PC-3 (cell line): ENCODE measurements around the gene VGLL3. TPM values are rescaled to one million over a fixed set of nuclear protein-coding genes. Genes with fewer than 3 reads are reported as not detected.

Source experiments
- ATAC-seq: fragments of 200-7000 bp; cut with Tn5 transposase; 2 replicates; pipeline ENCODE4 v1.9.1; 2020; ENCODE audit warnings: mild to moderate bottlenecking, moderate library complexity
- BruUV-seq: library from RNA; stranded (reverse); fragments of 400-500 nt; replicated peaks from 2 replicates; lab custom pipeline; 2021; lab: Mats Ljungman, UMichigan
- CTCF ChIA-PET: fragments of 300-600 bp; sonication (Branson Sonifier 250); formaldehyde crosslinking; loops from one replicate; lab custom pipeline; 2022; ENCODE audit warnings: antibody characterized with exemption; lab: Charles Lee
- POLR2A ChIA-PET: fragments of 300-600 bp; sonication (Branson Sonifier 250); formaldehyde crosslinking; loops from one replicate; lab custom pipeline; 2022; ENCODE audit warnings: antibody characterized with exemption; ENCODE audit not compliant: unreplicated experiment; lab: Charles Lee
- DNase-seq: peaks from one replicate; pipeline ENCODE4 v3.0.0-alpha.2; 2015
- H2AFZ ChIP-seq: fragments of 300-600 bp; sonication (generic); 2 replicates; pipeline ENCODE4 v1.6.0; 2016; ENCODE audit warnings: antibody characterized with exemption, low read length
- H3F3A ChIP-seq: fragments of 300-600 bp; sonication (generic); one replicate; pipeline ENCODE4 v1.6.0; 2017; ENCODE audit warnings: antibody characterized with exemption, low read length, control low read depth, mild to moderate bottlenecking; ENCODE audit not compliant: unreplicated experiment
- H3K27ac ChIP-seq: fragments of 300-600 bp; sonication (generic); 2 replicates; pipeline ENCODE4 v1.5.1; 2016; ENCODE audit warnings: mild to moderate bottlenecking, low read length
- H3K27me3 ChIP-seq: fragments of 300-600 bp; sonication (generic); 2 replicates; pipeline ENCODE4 v1.6.1; 2016; ENCODE audit warnings: low read length, mixed read lengths
- H3K36me3 ChIP-seq: fragments of 300-600 bp; sonication (generic); 2 replicates; pipeline ENCODE4 v1.6.1; 2016; ENCODE audit warnings: low read depth, mixed run types, low read length, mixed read lengths
- H3K4me1 ChIP-seq: fragments of 300-600 bp; sonication (generic); 2 replicates; pipeline ENCODE4 v1.5.1; 2016; ENCODE audit warnings: low read length; ENCODE audit not compliant: insufficient read depth
- H3K4me2 ChIP-seq: fragments of 300-600 bp; sonication (generic); 2 replicates; pipeline ENCODE4 v1.6.0; 2016; ENCODE audit warnings: low read length
- H3K4me3 ChIP-seq: fragments of 300-600 bp; sonication (generic); 2 replicates; pipeline ENCODE4 v1.5.1; 2016; ENCODE audit warnings: mild to moderate bottlenecking, low read length, mixed read lengths
- H3K79me2 ChIP-seq: fragments of 300-600 bp; sonication (generic); 2 replicates; pipeline ENCODE4 v1.6.1; 2017; ENCODE audit warnings: low read length, mixed read lengths
- H3K9ac ChIP-seq: fragments of 300-600 bp; sonication (generic); 2 replicates; pipeline ENCODE4 v1.6.0; 2016; ENCODE audit warnings: mild to moderate bottlenecking, low read length
- H3K9me2 ChIP-seq: fragments of 300-600 bp; sonication (generic); replicated peaks from 2 replicates; pipeline ENCODE4 v1.6.1; 2016; ENCODE audit warnings: mixed run types, low read length, mixed read lengths
- H3K9me3 ChIP-seq: fragments of 300-600 bp; sonication (generic); 2 replicates; pipeline ENCODE4 v1.6.1; 2016; ENCODE audit warnings: low read length, mixed read lengths
- H4K20me1 ChIP-seq: fragments of 300-600 bp; sonication (generic); 2 replicates; pipeline ENCODE4 v1.6.1; 2016; ENCODE audit warnings: low read length, mixed read lengths
- EZH2 ChIP-seq: fragments of 300-600 bp; sonication (generic); IDR thresholded peaks from one replicate; pipeline ENCODE4 v1.6.1; 2017; ENCODE audit warnings: antibody characterized with exemption, mild to moderate bottlenecking, low read length; ENCODE audit not compliant: unreplicated experiment
- EZH2phosphoT487 ChIP-seq: fragments of 300-600 bp; sonication (generic); IDR thresholded peaks from 2 replicates; pipeline ENCODE4 v1.6.1; 2018; ENCODE audit warnings: mild to moderate bottlenecking, antibody characterized with exemption, low read length, borderline replicate concordance
- intact Hi-C: fragments of 100-400 bp; cut with micrococcal nuclease; formaldehyde crosslinking; loops from 2 replicates; pipeline ENCODE4 v1.9.0; 2023
- total RNA-seq: library from RNA; depleted of rRNA; stranded (reverse); fragments of >200 nt; gene quantifications from 2 replicates; pipeline ENCODE4 v1.2.3, GENCODE V29; 2014
- TF ChIP-seq, protein P1 (sequence below): fragments of 300-600 bp; sonication (generic); conservative IDR thresholded peaks from 2 replicates; pipeline ENCODE4 v1.5.1; 2017; ENCODE audit warnings: antibody characterized with exemption, low read depth, mild to moderate bottlenecking, low read length

VGLL3 gene
- total RNA-seq, 1 experiment from 2014 or later, result 1.3 TPM

GRCh38 chr3:87002346-87002745 lies 11.4 kb upstream of the VGLL3 start:
- H3K9ac ChIP-seq, result no peak overlapping the region
- no peaks in the 10 kb centered on the region for H3K36me3 ChIP-seq
- no peaks in the 10 kb centered on the region for H4K20me1 ChIP-seq
- no peaks in the 10 kb centered on the region for H3F3A ChIP-seq
- H3K9me2 ChIP-seq, result no peaks in the 10 kb centered on the region
- CTCF ChIA-PET, result no interaction called here
- H2AFZ ChIP-seq, result no peak overlapping the region
- no peak for DNase-seq
- no peaks in the 10 kb centered on the region for H3K4me1 ChIP-seq
- H3K27me3 ChIP-seq, result no peaks in the 10 kb centered on the region
- H3K27ac ChIP-seq, result no peak overlapping the region
- intact Hi-C loops, result loop anchor here (5.0 kb wide), 1 partner anchor 490 kb away; no protein-coding TSS in a partner anchor
- TF ChIP-seq, protein P1, sequence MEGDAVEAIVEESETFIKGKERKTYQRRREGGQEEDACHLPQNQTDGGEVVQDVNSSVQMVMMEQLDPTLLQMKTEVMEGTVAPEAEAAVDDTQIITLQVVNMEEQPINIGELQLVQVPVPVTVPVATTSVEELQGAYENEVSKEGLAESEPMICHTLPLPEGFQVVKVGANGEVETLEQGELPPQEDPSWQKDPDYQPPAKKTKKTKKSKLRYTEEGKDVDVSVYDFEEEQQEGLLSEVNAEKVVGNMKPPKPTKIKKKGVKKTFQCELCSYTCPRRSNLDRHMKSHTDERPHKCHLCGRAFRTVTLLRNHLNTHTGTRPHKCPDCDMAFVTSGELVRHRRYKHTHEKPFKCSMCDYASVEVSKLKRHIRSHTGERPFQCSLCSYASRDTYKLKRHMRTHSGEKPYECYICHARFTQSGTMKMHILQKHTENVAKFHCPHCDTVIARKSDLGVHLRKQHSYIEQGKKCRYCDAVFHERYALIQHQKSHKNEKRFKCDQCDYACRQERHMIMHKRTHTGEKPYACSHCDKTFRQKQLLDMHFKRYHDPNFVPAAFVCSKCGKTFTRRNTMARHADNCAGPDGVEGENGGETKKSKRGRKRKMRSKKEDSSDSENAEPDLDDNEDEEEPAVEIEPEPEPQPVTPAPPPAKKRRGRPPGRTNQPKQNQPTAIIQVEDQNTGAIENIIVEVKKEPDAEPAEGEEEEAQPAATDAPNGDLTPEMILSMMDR, result no peak
- no peak for TF ChIP-seq EZH2phosphoT487
- no peak for TF ChIP-seq EZH2
- H3K4me3 ChIP-seq, result no peak overlapping the region
- no peak overlapping the region for H3K4me2 ChIP-seq
- H3K9me3 ChIP-seq, result no peaks in the 10 kb centered on the region
- BruUV-seq, result no TSS peak
- POLR2A ChIA-PET, result no interaction called here
- no peak for ATAC-seq
- H3K79me2 ChIP-seq, result no peaks in the 10 kb centered on the region

- Histone ChIP-seq H3F3A (no peaks in the 10 kb centered on the region), H3K79me2 (no peaks in the 10 kb centered on the region), H3K4me2 (no peak overlapping the region), H3K9ac (no peak overlapping the region), H3K36me3 (no peaks in the 10 kb centered on the region), H2AFZ (no peak overlapping the region), H3K27ac (no peak overlapping the region), H3K27me3 (no peaks in the 10 kb centered on the region), H3K9me2 (no peaks in the 10 kb centered on the region), H4K20me1 (no peaks in the 10 kb centered on the region), H3K4me1 (no peaks in the 10 kb centered on the region), H3K9me3 (no peaks in the 10 kb centered on the region), H3K4me3 (no peak overlapping the region)
- no TSS peak for BruUV-seq
- intact Hi-C loops, result loop anchor here (5.0 kb wide), 1 partner anchor 491 kb away; no protein-coding TSS in a partner anchor
- no peak for TF ChIP-seq EZH2phosphoT487
- no peak for TF ChIP-seq EZH2
- TF ChIP-seq, protein P1, result no peak
- ATAC-seq (no peak), DNase-seq (no peak)
- ChIA-PET POLR2A (no interaction called here), CTCF (no interaction called here)
Observed at GRCh38 chr3:87001473-87002098, 10.6 kb upstream of the VGLL3 start.

DNA sequence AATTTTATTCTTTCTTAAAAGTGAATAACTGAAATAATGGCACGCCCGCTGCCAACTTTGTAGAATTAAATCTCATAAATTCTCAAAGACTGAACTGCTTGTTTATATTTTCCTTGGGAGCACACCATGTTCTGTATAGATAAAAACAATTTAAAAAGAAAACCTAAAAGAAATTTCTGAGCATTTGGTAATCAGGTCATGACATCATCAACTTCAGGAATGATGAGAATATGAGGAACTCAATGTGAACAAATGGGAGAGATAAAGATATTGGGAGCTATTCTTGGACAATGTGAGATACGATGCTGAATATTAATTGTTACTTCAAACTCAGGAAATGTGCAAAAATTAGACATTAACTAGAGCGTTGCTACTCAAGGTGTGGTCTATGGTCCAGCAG lies 10.0 kb upstream of the VGLL3 start:
- Histone ChIP-seq H3K27ac (no peak overlapping the region), H2AFZ (no peak overlapping the region), H3F3A (no peaks in the 10 kb centered on the region), H3K9me3 (no peaks in the 10 kb centered on the region), H4K20me1 (no peaks in the 10 kb centered on the region), H3K4me2 (no peak overlapping the region), H3K9ac (no peak overlapping the region), H3K36me3 (no peaks in the 10 kb centered on the region), H3K4me1 (peaks cover 5% of the 10 kb centered on the region), H3K27me3 (no peaks in the 10 kb centered on the region), H3K4me3 (no peak overlapping the region), H3K79me2 (no peaks in the 10 kb centered on the region), H3K9me2 (no peaks in the 10 kb centered on the region)
- DNase-seq, result no peak
- intact Hi-C loops, result loop anchor here (5.0 kb wide), 1 partner anchor 491 kb away; no protein-coding TSS in a partner anchor
- ChIA-PET POLR2A (no interaction called here), CTCF (no interaction called here)
- no TSS peak for BruUV-seq
- TF ChIP-seq EZH2phosphoT487 (no peak), EZH2 (no peak)
- TF ChIP-seq, protein P1, result no peak
- ATAC-seq, result no peak
